Fibroblast of mammary gland (primary cell): ENCODE results near the gene OCSTAMP.

Experiments
- DNase-seq: peaks from one replicate; pipeline ENCODE4 v3.0.0-alpha.2; 2010; ENCODE audit warnings: low read depth
- H3K4me3 ChIP-seq: 2 replicates; pipeline ENCODE4 v1.5.1; 2011; ENCODE audit warnings: low read depth, mild to moderate bottlenecking, low read length, moderate library complexity; ENCODE audit not compliant: control insufficient read depth
- CTCF ChIP-seq: conservative IDR thresholded peaks from 2 replicates; pipeline ENCODE4 v1.5.1; 2011; ENCODE audit warnings: low read depth, low read length, inconsistent platforms; ENCODE audit not compliant: control insufficient read depth, insufficient read depth

The OCSTAMP gene

GRCh38 chr20:46581391-46581790 is 30.9 kb upstream of the OCSTAMP start:
- no peak for DNase-seq
- no peak overlapping the region for H3K4me3 ChIP-seq
- no peak for TF ChIP-seq CTCF

- no peak for TF ChIP-seq CTCF
- H3K4me3 ChIP-seq: no peak overlapping the region
- DNase-seq: no peak
Measured at GRCh38 chr20:46580613-46581205, 30.3 kb upstream of the OCSTAMP start.

GRCh38 chr20:46578745-46579144 is 28.3 kb upstream of the OCSTAMP start:
- H3K4me3 ChIP-seq: no peak overlapping the region
- DNase-seq: no peak
- no peak for TF ChIP-seq CTCF

GRCh38 chr20:46576774-46577395 is 26.4 kb upstream of the OCSTAMP start:
- DNase-seq: no peak
- TF ChIP-seq CTCF: no peak
- no peak overlapping the region for H3K4me3 ChIP-seq

GRCh38 chr20:46575937-46576461 is 25.5 kb upstream of the OCSTAMP start:
- TF ChIP-seq CTCF: no peak
- no peak overlapping the region for H3K4me3 ChIP-seq
- no peak for DNase-seq

- no peak overlapping the region for H3K4me3 ChIP-seq
- no peak for TF ChIP-seq CTCF
- DNase-seq: no peak
Measured at GRCh38 chr20:46575394-46575793, 24.9 kb upstream of the OCSTAMP start.
